KMS-11 (cell line): ENCODE data around the gene THBS1.

Experiments
- H2AFZ ChIP-seq: fragments of 200-600 bp; sonication (generic); 2 replicates; pipeline ENCODE4 v1.6.1; 2016; ENCODE audit warnings: antibody characterized with exemption, mixed run types, low read depth
- H3K27ac ChIP-seq: fragments of 200-600 bp; sonication (generic); 2 replicates; pipeline ENCODE4 v1.6.1; 2016; ENCODE audit warnings: mild to moderate bottlenecking, mixed run types
- H3K27me3 ChIP-seq: fragments of 200-600 bp; sonication (generic); 2 replicates; pipeline ENCODE4 v1.6.1; 2017; ENCODE audit warnings: mild to moderate bottlenecking, low read depth, mixed run types, moderate library complexity; ENCODE audit not compliant: insufficient read depth
- H3K36me3 ChIP-seq: fragments of 200-600 bp; sonication (generic); 2 replicates; pipeline ENCODE4 v1.6.1; 2017; ENCODE audit warnings: mild to moderate bottlenecking, mixed run types; ENCODE audit not compliant: insufficient read depth
- H3K4me1 ChIP-seq: fragments of 200-600 bp; sonication (generic); 2 replicates; pipeline ENCODE4 v1.6.1; 2016; ENCODE audit warnings: mild to moderate bottlenecking, low read depth, mixed run types; ENCODE audit not compliant: poor library complexity, severe bottlenecking
- H3K4me2 ChIP-seq: fragments of 200-600 bp; sonication (generic); 2 replicates; pipeline ENCODE4 v1.7.0; 2016; ENCODE audit warnings: mild to moderate bottlenecking, mixed run types
- H3K4me3 ChIP-seq: fragments of 200-600 bp; sonication (generic); IDR thresholded peaks from 2 replicates; pipeline ENCODE4 v1.6.1; 2017; ENCODE audit warnings: low read depth, low read length, mixed read lengths; ENCODE audit not compliant: insufficient read depth
- H3K79me2 ChIP-seq: fragments of 200-600 bp; sonication (generic); 2 replicates; pipeline ENCODE4 v1.6.1; 2016; ENCODE audit warnings: low read depth, mixed run types; ENCODE audit not compliant: insufficient read depth
- H3K9ac ChIP-seq: fragments of 200-600 bp; sonication (generic); 2 replicates; pipeline ENCODE4 v1.6.1; 2016; ENCODE audit warnings: mild to moderate bottlenecking, mixed run types
- H4K20me1 ChIP-seq: fragments of 200-600 bp; sonication (generic); 2 replicates; pipeline ENCODE4 v1.6.1; 2016; ENCODE audit warnings: mild to moderate bottlenecking, mixed run types; ENCODE audit not compliant: insufficient read depth
- TF ChIP-seq, protein P1 (sequence below): fragments of 200-600 bp; sonication (generic); conservative IDR thresholded peaks from 2 replicates; pipeline ENCODE4 v1.6.1; 2017; ENCODE audit warnings: low read depth, mild to moderate bottlenecking, antibody characterized with exemption, low read length, moderate library complexity, mixed read lengths

The THBS1 gene

GRCh38 chr15:39645976-39646257, 65.0 kb downstream of the THBS1 start:
- H3K4me2 ChIP-seq = no peak overlapping the region
- no peaks in the 10 kb centered on the region for H3K36me3 ChIP-seq
- no peak overlapping the region for H3K27ac ChIP-seq
- H2AFZ ChIP-seq = no peak overlapping the region
- H3K9ac ChIP-seq = no peak overlapping the region
- no peaks in the 10 kb centered on the region for H3K79me2 ChIP-seq
- H3K27me3 ChIP-seq = no peaks in the 10 kb centered on the region
- no peaks in the 10 kb centered on the region for H4K20me1 ChIP-seq
- H3K4me3 ChIP-seq = no peak overlapping the region
- no peaks in the 10 kb centered on the region for H3K4me1 ChIP-seq
- TF ChIP-seq, protein P1, sequence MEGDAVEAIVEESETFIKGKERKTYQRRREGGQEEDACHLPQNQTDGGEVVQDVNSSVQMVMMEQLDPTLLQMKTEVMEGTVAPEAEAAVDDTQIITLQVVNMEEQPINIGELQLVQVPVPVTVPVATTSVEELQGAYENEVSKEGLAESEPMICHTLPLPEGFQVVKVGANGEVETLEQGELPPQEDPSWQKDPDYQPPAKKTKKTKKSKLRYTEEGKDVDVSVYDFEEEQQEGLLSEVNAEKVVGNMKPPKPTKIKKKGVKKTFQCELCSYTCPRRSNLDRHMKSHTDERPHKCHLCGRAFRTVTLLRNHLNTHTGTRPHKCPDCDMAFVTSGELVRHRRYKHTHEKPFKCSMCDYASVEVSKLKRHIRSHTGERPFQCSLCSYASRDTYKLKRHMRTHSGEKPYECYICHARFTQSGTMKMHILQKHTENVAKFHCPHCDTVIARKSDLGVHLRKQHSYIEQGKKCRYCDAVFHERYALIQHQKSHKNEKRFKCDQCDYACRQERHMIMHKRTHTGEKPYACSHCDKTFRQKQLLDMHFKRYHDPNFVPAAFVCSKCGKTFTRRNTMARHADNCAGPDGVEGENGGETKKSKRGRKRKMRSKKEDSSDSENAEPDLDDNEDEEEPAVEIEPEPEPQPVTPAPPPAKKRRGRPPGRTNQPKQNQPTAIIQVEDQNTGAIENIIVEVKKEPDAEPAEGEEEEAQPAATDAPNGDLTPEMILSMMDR = no peak

GRCh38 chr15:39646425-39646824, 65.5 kb downstream of the THBS1 start:
- Histone ChIP-seq H3K27me3 (no peaks in the 10 kb centered on the region), H3K79me2 (no peaks in the 10 kb centered on the region), H3K36me3 (no peaks in the 10 kb centered on the region), H3K9ac (no peak overlapping the region), H3K4me3 (no peak overlapping the region), H4K20me1 (no peaks in the 10 kb centered on the region), H3K4me1 (no peaks in the 10 kb centered on the region), H3K27ac (no peak overlapping the region), H2AFZ (no peak overlapping the region), H3K4me2 (no peak overlapping the region)
- TF ChIP-seq, protein P1 = no peak
